GM21381 (cell line): Measurements from ENCODE around the gene RAP1GAP2.
"Not testable (repeated sequence)": the region's sequence is repeated elsewhere in the genome, so short reads cannot be mapped to it uniquely, and the experiment has no call there.

ENCODE experiments used
- ATAC-seq: cut with Tn5 transposase; IDR thresholded peaks from one replicate; pipeline ENCODE4 v1.9.1; 2021; ENCODE audit warnings: mild to moderate bottlenecking, moderate library complexity; ENCODE audit not compliant: unreplicated experiment

Gene RAP1GAP2

GRCh38 chr17:2881295-2881694 is 85.1 kb downstream of the RAP1GAP2 start:
- no peak for ATAC-seq

GRCh38 chr17:2883544-2884213 is 87.4 kb downstream of the RAP1GAP2 start:
- no peak for ATAC-seq

- ATAC-seq, result no peak
These were observed 89.5 kb downstream of the RAP1GAP2 start for GRCh38 chr17:2885733-2886132.

- no peak for ATAC-seq
These were observed 92.1 kb downstream of the RAP1GAP2 start for GRCh38 chr17:2888326-2888725.

- no peak for ATAC-seq
These were observed 93.0 kb downstream of the RAP1GAP2 start for GRCh38 chr17:2889256-2889655.

- not testable (repeated sequence) for ATAC-seq
These were observed 94.5 kb downstream of the RAP1GAP2 start for GRCh38 chr17:2890778-2891177.

- no peak for ATAC-seq
These were observed 96.2 kb downstream of the RAP1GAP2 start for GRCh38 chr17:2892305-2892971.

- no peak for ATAC-seq
These were observed 97.2 kb downstream of the RAP1GAP2 start for GRCh38 chr17:2893422-2893914.

GRCh38 chr17:2894782-2895181 is 98.5 kb downstream of the RAP1GAP2 start:
- ATAC-seq, result no peak

- ATAC-seq, result no peak
These were observed 101.4 kb downstream of the RAP1GAP2 start for GRCh38 chr17:2897605-2898004.

- ATAC-seq, result no peak
These were observed 102.2 kb downstream of the RAP1GAP2 start for GRCh38 chr17:2898255-2898926.

GRCh38 chr17:2899906-2900305 is 103.7 kb downstream of the RAP1GAP2 start:
- no peak for ATAC-seq

- no peak for ATAC-seq
These were observed 104.6 kb downstream of the RAP1GAP2 start for GRCh38 chr17:2900842-2901241.

- ATAC-seq, result no peak
These were observed 105.3 kb downstream of the RAP1GAP2 start for GRCh38 chr17:2901582-2901981.

- no peak for ATAC-seq
These were observed 106.3 kb downstream of the RAP1GAP2 start for GRCh38 chr17:2902546-2902945.

GRCh38 chr17:2903193-2903974 is 107.1 kb downstream of the RAP1GAP2 start:
- ATAC-seq, result no peak

GRCh38 chr17:2904135-2904534 is 107.9 kb downstream of the RAP1GAP2 start:
- no peak for ATAC-seq

- no peak for ATAC-seq
These were observed 109.0 kb downstream of the RAP1GAP2 start for GRCh38 chr17:2905269-2905668.

- no peak for ATAC-seq
These were observed 109.7 kb downstream of the RAP1GAP2 start for GRCh38 chr17:2905696-2906501.

GRCh38 chr17:2906901-2907300 is 110.7 kb downstream of the RAP1GAP2 start:
- ATAC-seq, result no peak
